GM18909 (cell line): ENCODE measurements around the gene JADE2.

Source experiments
- ATAC-seq: cut with Tn5 transposase; IDR thresholded peaks from one replicate; pipeline ENCODE4 v1.9.1; 2021; ENCODE audit warnings: mild to moderate bottlenecking; ENCODE audit not compliant: unreplicated experiment, poor library complexity

The JADE2 gene

GRCh38 chr5:134610725-134611124 lies 85.3 kb downstream of the JADE2 start:
- no peak for ATAC-seq

- ATAC-seq: no peak
Observed at GRCh38 chr5:134611515-134611914, 86.0 kb downstream of the JADE2 start.

- ATAC-seq: no peak
Observed at GRCh38 chr5:134614450-134615085, 89.1 kb downstream of the JADE2 start.

GRCh38 chr5:134620634-134621033 lies 95.2 kb downstream of the JADE2 start:
- ATAC-seq: no peak

DNA sequence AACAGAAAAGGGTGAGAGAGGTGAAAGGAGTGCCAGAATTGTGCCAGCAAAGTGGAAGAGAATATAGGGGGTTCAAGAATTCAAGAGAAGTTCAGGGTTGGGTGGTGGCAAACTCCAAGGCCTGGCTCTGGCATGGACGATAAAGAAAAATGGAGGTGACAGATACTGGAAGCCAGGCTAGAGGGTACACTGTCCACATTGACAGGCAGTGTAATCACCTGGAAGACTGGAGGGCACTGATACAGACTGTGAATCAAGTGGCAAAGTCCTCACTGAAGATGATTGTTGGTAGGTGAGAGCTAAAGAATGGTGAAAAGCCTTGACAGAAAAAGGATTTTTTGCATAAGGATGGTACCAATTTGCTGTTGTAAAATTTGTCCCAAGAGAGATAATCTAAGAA lies 100.1 kb downstream of the JADE2 start:
- no peak for ATAC-seq

DNA sequence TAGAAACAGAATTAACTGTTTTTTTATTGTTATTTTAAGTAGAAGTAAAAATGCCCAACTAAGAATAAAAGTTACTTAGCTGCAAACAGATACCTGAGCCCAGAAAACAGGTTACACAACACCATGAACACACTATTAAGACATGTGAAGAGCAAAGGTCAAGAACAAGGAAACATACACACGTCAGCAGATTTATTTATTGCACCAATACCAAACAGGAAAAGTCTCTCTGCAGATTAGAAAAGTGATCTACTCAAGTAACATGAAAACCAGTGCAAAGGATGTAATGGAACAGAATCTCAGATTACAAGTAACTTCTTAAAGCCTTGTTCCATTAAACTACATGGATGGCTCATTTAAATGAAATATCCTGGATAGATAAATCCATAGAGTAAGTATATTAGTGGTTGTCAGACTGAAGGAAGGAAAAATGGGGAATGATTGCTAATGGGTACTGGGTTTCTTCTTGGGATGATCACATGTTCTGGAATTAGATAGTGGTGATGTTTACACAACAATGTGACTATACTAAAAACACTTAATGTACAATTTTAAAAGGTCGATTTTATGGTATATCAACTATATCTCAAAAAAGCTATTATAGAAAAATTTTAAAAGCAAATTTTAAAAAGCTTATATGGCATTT lies 101.0 kb downstream of the JADE2 start:
- no peak for ATAC-seq
